Measurements from ENCODE around the gene C16orf74.

Gene C16orf74

DNA sequence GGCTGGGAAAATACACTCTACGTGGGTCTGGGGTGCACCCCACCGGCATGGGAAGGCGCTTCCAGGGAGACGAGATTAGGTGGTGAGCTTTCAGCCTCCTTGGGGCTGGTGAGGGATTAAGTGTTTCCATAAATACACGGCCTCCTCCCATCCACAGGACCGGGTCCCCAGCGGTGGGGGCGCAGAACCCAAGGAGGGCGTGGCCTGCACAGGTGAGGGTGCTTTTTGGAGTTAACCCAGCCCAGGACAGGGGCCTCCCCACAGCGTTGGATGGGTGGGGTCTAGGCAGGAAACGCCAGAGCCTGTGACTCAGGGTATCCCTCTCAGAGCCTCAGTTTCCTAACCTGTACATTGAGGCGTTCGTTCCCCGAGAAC is 1.1 kb downstream of the C16orf74 start:
- no peak for DNase-seq (ENCODE audit: low read depth)

DNA sequence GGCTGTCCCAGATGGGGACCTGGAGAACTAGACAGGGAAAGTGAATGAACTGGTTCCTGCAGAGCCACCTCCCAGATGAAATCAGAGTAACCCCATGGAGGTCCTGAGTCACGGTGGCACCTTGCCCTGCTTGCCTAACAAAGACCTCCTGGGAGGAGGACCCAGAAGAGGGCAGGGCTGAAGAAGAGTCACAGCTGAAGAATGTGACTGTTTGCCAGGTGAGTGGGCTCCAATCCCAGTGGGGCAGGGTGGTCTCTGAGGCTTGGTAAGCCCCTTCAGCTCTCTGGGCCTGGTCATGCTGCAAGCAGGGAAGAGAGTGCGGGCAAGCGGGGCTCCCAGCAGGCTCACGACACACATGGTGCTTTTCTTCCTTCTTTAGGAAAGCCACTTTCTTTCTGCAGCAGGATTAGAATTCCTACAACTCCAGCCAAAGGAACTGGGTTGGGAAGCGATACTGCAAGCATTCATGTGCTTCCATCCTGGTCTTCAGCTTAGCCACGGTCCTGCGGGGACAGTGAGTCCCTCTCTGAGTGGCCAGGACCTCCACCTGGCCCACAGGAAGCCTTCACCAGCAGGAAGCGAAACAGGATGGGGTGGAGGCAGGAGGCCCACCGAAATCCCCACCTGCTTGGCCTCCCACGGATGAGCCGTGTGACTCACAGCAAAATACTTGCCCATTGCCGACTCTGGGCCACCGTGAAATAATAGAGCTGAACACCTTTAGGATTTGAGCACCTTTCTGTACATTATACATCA is 4.3 kb downstream of the C16orf74 start:
- no peak for DNase-seq (ENCODE audit: low read depth)

DNA sequence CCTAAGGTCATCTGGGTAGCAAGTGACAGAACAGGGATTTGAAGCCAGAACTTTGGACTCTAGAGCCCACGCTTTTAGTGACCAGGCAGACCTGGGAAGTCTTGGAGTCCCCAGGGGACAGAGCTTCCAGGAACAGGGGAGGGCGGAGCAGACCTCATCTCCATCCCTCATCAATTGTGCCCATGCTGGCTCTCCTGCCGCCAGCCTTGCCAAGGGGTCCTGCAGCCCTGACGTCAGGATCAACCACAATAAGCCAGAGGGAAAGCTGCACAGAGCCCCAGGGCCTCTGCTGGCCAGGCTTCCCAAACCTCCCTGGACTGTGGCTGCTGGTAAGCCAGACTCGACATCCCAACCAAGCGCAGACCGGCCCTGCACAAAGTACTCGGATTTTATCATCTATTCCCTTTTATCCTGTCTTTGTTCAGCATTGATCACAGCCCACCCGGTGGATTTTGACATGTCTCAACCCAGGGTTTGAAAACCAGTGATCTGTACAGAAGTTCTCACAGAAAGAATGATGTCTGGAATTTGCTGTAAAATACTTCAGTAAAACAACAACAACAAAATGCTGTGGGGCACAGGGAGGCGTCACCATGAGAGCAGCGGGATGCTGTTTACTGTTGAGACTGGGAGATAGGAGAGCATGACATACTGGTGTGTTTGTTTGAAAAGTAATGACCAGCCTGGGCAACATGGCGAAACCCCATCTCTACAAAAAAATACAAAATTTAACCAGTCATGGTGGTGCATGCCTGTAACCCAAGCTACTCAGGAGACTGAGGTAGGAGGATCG is 11.8 kb downstream of the C16orf74 start:
- DNase-seq (ENCODE audit: low read depth) = no peak

DNA sequence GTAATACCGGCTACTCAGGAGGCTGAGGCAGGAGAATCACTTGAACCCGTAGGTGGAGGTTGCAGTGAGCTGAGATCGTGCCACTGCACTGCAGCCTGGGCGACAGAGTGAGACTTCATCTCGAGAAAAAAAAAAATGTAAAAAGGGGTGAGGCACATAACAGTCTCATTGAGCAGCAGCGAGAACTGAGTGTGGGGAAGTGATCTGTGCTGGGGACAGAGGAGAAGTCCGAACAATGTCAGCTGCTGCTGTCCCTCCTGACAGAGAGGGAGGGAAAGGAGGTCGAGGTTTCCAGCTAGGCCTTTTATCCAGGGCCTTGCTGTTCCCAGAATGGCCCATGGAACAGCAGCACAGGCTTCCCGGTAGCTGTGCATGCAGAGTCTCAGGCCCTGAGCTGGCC is 14.0 kb downstream of the C16orf74 start:
- no peak for DNase-seq (ENCODE audit: low read depth)

DNA sequence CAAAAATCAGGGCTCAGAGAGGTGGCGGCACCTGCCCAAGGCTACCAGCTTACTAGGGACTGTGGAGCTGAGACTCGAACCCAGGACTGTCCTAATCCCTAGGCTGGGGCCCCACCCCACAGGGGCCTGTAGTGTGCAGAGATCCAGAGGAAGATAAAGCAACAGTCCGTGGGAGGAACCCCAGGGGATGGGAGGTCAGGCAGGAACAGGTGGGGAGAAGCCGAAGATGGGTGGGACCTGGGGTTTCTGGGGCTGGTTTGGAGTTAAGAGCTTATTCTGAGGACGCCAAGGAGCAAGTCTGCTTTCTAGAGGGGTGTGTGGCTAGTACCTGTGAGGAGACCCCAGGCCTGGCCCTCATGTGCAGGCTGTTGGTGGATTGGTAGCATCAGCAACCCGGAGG is 14.9 kb downstream of the C16orf74 start:
- DNase-seq (ENCODE audit: low read depth) = no peak

DNA sequence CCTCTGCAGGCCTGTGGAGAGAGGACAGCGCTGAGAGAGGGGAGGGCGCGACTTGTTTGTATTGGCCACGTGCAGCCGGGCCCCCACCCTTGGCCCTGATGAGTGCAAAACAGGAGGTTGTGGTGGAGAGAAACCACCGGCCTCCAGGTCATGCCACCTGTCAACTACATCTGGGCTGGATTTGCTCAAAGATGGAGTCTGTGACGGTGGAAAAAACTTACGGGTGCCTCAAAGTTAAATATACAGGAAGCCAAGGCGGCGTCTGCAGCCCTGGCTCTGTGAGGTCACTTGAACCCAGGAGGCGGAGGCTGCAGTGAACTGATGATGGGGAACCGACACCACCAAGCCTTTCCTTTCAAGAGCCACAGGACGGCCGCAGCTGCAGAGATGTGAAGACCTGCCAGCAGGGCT is 15.7 kb downstream of the C16orf74 start:
- no peak for DNase-seq (ENCODE audit: low read depth)

DNA sequence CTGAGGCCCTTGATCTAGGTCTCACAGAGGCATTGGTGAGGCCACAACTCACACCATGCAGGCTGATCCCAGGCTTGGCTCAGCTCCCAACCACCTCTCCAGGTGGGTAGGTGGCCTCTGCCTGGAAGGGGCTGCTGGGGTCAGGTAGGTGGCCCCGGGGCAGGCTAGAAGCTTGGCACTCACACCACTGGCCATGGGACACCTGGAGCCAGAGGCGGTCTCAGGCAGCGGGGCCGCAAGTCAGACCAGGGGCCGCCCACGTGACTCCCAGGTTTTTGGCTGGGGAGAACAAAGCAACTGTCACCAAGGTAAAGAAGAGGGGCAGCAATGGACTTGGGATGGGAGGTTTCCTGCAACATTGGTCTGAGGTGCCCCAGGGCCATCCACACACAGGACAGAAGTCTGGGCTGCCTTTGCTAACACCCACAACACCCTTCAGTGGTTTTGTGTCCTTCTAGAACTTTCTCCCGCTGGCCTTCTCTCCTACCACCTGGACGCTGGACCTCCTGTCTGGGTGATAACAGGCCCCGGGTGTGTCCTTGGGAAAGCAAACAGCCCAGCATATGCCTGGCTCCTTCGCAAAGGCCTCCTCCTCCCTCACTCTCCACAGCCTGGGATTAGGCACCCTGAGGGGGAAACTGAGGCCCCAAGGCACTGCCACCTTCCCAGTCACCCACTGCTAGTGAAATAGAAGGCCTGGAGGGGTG is 16.4 kb downstream of the C16orf74 start:
- DNase-seq (ENCODE audit: low read depth) = no peak

DNA sequence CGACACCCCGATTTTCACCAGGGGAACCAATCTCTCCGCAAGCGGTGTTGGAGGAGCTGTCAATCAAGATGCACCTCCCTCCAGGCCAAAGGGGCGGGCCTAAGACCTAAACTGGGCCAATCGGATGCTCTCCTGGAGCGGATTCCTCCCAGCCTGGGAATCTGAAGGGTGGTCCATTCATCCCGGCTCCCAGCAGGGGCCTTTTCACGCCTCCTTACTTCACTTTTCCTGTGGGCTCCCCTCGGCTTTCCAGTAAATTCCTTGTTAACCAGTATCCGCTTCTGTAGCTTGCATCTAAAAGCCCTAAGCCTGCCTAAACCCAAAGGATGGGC is 17.1 kb downstream of the C16orf74 start:
- no peak for DNase-seq (ENCODE audit: low read depth)

DNA sequence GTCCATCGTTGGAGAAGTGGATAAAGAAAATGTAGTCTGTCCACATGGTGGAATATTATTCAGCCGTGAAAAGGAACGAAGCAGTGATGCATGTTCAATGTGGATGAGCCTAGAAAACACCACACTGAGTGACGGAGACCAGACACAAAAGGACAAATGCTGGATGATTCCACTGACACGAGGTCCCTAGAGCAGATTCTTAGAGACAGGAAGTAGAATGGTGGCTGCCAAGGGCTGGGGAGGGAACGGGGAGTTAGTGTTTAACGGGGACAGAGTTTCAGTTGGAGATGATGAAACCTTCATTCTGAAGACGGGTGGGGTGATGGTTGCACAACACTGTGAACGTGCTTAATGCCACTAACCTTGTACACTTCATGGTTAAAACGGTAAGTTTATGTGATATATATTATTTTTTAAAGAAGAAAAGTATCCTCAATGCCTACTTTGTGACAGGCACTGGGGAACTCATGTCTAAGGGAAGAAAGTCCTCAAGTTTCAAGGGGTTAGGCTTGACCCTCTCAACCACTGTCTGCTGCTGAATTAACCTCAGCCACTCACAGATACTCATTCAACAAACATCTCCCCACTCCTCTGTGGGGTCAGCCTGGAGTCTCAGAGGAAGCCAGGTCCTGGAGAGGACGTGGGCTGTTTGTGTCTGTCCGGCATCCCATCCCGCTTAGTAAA is 17.6 kb downstream of the C16orf74 start:
- no peak for DNase-seq (ENCODE audit: low read depth)

DNA sequence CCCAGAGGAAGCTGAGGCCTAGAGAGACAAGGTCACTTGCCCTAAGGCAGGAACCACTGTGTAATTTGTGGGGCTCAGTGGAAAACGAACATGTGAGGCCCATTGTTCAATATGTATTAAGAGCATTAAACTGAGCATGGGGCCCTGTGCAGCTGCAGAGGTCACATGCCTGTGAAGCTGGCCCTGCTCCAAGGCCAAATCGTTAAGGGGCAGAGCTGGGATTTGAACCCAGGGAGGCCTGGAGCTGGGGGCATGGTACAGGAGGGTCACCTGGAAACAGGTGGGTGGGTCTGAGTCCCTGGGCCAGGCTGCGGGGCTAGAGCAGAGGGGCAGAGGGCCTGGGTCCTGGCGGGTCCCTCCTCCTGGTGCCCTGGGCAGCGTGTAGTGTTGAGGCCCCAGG is 19.7 kb downstream of the C16orf74 start:
- DNase-seq (ENCODE audit: low read depth) = no peak

DNA sequence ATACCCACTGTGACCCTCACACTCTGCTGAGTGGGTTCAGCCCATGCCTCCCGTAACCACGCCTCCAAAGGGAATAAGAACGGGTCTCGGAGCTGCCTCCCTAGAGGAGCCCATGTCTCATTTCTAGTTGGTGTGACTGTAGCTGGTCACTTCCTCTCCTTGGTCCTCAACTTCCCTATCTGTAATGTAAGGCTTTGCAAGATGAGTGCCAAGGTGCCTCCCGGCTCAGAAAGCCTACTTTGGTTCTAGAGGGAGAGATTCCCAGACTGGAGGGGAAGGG is 20.8 kb downstream of the C16orf74 start:
- DNase-seq (ENCODE audit: low read depth) = no peak

DNA sequence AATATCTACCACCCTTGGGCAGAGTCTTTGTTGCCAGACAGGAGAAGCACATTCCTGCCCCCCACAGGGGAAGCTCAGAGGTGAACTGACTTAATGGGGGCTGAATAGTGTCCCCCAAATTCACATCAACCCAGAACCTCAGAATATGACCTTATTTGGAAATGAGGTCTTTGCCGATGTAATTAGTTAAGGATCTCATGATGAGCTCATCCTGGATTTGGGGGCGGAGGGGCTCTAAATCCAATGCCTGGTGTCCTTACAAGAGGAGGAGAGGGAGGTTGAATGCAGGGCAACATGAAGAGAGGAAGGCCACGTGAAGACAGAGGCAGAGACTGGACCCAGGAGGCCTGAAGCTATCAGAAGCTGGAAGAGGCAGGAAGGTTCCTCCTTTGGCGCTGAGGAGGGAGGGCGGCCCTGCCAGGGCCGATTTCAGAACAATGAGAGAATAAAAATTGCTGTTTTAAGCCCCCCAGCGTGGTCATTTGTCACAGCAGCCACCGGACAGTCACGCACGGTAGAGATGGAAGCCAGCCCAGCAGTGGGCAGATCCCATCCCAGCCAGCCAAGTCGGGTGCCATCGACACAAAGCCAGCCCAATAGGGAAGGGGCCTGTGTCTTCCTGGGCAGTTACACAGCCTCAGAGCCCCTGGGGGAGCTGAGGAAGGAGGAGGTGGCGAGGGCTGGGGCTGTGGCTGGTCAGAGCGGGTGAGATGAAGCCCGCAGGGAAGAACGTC is 21.3 kb downstream of the C16orf74 start:
- DNase-seq (ENCODE audit: low read depth) = no peak

DNA sequence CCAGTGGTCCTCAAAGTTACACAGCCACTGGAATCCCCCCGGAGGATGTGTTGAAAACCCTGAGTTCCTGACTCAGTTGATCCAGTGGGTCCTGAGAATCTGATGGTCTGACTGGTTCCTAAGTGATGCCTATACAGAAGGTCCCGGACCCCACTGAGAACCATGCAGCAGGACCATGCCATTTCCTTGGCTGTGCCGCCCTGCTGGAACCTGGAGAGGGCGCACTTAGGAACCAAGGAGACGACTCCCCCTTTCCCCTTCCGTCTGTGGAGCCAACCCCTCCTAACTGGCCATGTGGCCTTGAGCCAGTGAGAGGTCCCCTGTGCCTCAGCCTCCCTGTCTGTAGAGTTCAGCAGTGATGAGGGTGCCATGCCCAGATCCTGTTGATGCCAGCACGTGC is 22.0 kb downstream of the C16orf74 start:
- no peak for DNase-seq (ENCODE audit: low read depth)

DNA sequence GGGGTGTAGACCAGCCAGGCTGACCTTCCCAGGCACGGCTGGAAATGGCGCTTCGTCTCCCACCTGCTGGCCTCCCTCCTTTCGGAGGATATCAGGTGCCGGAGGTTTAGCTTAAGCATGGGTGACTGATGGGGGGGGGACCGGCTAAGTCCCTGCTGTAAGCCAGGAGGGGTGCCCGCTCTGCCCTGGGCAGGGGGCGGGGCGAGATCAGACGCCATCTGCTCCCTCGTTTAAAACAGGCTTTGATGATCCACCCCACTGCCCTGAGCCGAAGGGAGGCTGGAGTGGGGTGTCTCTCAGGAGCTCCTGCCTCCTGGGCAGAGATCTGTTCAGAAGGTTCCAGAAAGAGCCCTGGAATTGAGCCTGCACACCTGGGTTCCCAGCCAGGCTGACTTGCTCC is 26.0 kb downstream of the C16orf74 start:
- DNase-seq (ENCODE audit: low read depth) = no peak

DNA sequence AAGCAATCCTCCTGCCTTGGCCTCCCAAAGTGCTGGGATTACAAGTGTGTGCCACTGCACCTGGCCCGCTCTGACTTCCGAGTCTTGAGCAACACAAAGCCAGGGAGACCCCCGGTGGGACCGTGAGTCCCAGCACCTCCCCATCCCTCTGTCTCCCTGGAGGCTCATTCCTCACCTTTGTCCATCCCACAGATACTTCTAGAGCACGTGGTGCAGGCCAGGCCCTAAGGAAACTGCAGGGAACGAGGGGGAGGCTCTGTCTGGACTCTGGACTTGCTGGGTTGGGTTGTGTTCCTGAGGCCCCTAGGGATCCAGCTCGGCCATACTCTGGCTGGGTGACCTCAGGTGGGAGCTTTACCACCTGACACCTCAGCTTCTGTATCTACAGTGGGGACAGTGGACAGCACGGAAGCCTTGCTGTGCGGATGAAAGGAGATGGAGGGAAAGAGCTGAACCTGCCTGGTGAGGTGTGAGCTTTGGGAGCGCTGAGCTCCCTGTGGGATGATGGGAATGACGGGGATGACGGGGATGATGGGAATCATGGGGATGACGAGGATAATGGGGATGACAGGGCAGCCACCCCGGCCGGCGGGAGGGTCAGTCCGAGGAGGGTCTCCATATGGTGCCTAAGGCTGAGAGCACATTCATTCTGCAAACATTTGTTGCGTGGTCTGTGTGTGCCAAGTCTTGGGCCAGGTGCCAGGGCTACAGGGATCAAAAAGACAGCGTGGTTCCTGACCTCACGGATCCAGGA is 26.6 kb downstream of the C16orf74 start:
- DNase-seq (ENCODE audit: low read depth) = no peak

DNA sequence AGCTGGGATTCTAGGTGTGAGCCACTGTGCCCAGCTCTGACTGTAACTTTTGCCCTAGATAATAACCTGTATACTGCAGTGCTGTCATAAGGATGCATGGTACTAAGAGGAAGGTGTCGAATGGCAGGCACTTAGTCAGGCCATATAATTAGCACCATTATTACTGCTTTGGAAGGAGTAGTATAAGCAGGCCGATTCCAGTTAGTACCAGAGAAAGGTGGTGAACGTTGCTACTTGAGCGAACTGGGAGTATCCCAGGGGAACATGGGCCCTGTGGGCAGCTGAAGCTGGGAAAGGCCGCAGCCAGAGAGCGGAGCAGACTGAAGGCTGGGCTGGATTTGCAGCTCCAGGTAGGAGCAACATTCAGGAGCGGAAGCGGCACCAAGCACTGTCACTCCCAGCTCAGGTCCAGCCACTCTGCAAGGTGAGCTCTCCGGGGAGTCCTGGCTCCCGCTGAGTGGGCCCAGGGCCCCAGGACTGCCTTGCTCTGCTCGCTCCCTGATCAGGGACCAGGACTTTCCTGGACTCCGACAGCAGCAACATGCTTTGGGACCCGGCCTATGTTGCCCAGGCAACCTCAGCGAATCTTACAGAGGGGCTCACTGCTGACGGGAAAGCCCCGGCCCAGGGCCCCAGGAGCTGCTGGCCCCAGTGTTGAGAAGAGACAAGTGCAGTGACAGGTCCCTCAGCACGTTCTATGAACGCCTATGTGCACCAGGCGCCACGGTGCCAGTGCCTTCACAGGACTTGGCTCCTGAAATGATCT is 28.6 kb downstream of the C16orf74 start:
- no peak for DNase-seq (ENCODE audit: low read depth)

DNA sequence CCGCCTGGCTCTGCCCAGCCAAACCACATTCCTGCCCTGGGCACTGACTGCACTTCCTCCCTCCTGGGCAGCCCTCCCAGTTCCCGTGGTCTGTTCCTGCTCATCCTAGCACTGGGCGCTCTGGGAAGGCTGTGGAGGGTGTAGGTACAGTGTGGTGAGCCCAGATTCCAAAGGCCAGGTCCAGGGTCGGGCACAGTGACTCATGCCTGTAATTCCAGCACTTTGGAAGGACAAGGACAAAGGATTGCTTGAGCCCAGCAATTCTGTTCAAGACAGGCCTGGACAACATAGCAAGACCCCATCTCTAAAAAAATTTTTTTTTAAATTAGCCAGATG is 30.6 kb downstream of the C16orf74 start:
- DNase-seq (ENCODE audit: low read depth) = no peak

DNA sequence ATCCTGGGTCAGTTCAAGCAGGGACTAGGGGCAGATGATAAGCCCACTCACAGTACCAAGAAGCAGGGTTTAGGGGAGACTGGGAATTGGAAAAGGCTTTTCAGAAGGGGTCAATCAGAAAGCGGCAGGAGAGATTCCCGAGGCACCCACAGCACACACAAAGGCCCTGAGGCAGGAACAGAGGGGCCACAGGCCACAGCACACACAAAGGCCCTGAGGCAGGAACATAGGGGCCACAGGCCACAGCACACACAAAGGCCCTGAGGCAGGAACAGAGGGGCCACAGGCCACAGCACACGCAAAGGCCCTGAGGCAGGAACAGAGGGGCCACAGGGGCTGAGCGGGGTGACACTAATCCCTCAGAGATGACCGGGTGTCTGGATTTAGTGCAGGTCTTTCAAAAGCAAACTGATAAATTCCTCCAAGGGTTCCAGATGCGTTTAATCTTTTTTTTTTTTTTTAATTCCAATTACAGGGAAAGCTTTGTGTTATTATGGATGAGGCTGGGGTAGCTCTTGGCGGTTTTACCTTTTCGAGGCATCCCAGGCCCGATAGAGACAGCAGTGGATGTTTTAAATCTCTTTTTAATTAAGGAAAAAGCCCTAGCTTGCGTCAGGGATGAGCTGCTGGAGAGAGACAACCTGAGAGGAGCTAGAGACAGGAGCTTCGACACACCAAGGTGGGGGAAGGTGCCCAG is 31.1 kb downstream of the C16orf74 start:
- DNase-seq (ENCODE audit: low read depth) = no peak

DNA sequence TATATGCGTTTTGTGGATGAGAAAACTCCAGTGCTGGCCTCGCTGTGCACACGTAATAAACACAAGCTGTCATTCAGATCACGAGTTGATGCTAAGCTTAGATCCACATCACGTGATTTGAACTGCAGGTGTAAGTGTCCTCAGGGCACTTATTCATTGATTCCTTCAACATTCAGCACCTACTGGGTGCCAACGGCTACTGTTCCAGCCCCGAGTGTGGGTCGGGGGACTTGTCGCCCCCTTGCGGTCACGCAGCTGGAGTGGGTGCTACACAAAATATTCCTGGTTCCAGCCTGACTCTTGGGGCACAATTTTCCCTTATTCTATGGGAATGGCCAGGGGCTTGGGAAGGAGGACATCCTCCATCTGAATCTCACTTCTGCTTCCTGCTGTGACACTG is 32.2 kb downstream of the C16orf74 start:
- no peak for DNase-seq (ENCODE audit: low read depth)

DNA sequence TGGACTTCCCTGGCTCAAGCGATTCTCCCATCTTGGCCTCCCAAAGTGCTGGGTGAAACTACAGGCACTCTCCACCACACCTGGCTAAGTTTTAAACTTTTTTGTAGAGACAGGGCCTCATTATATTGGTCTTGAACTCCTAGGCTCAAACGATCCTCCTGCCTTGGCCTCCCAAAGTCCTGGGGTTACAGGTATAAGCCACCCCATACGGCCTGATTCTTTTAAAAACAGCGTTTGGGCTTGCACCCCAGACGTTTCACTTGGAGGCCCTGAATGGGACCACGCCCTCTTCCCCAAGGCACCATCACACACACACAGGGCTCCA is 32.8 kb downstream of the C16orf74 start:
- no peak for DNase-seq (ENCODE audit: low read depth)

Data from stimulated activated CD8-positive, alpha-beta memory T cell treated with anti-CD3 and anti-CD28 coated beads, Interleukin-15, amount 100 ng/mL, for 1 hour (primary cell).